Central memory CD8-positive, alpha-beta T cell (primary cell): Measurements from ENCODE around the gene FGFRL1.
"Not testable (repeated sequence)": the region's sequence is repeated elsewhere in the genome, so short reads cannot be mapped to it uniquely, and the experiment has no call there.

ENCODE experiments used
- ATAC-seq: fragments of 150-1000 bp; cut with Tn5 transposase; replicated peaks from 2 replicates; pipeline ENCODE4 v1.10.0; 2022; ENCODE audit warnings: mild to moderate bottlenecking, moderate FRiP score, moderate number of reproducible peaks; ENCODE audit not compliant: poor library complexity, severe bottlenecking; ENCODE audit errors: extremely low read depth
- DNase-seq, 2 donors: peaks; one replicate each; pipeline ENCODE4 v3.0.0; 2021; ENCODE audit warnings: low spot score in 2 of 2
- H3K27ac Mint-ChIP-seq: one replicate; pipeline ENCODE4 v1.8.0; 2022; ENCODE audit warnings: low read depth, mild to moderate bottlenecking, moderate library complexity, mixed read lengths
- H3K27me3 Mint-ChIP-seq: one replicate; pipeline ENCODE4 v1.8.0; 2022; ENCODE audit warnings: mixed read lengths
- H3K36me3 Mint-ChIP-seq: one replicate; pipeline ENCODE4 v1.8.0; 2022; ENCODE audit warnings: mild to moderate bottlenecking, moderate library complexity, mixed read lengths; ENCODE audit not compliant: insufficient read depth
- H3K4me1 Mint-ChIP-seq: one replicate; pipeline ENCODE4 v1.8.0; 2022; ENCODE audit warnings: mixed read lengths
- H3K4me3 Mint-ChIP-seq: one replicate; pipeline ENCODE4 v1.8.0; 2022; ENCODE audit warnings: mild to moderate bottlenecking, moderate library complexity, mixed read lengths
- H3K9me3 Mint-ChIP-seq: one replicate; pipeline ENCODE4 v1.8.0; 2022; ENCODE audit warnings: mixed read lengths

Gene FGFRL1

GRCh38 chr4:968621-969394 is 42.6 kb upstream of the FGFRL1 start:
- Mint-ChIP-seq H3K36me3 (peaks cover 18% of the 10 kb centered on the region), H3K27me3 (no peaks in the 10 kb centered on the region), H3K4me1 (peaks cover 20% of the 10 kb centered on the region), H3K9me3 (no peaks in the 10 kb centered on the region), H3K27ac (peak overlapping the region; percentile 77), H3K4me3 (no peak overlapping the region)
- DNase-seq = no peak
- ATAC-seq = no peak

GRCh38 chr4:970046-970745 is 41.2 kb upstream of the FGFRL1 start:
- H3K4me1 Mint-ChIP-seq = peaks cover 20% of the 10 kb centered on the region
- no peaks in the 10 kb centered on the region for H3K27me3 Mint-ChIP-seq
- H3K9me3 Mint-ChIP-seq = no peaks in the 10 kb centered on the region
- DNase-seq (peak; percentile 52 to 88), ATAC-seq (peak; percentile 82)
- H3K4me3 Mint-ChIP-seq = peak overlapping the region; percentile 63
- H3K36me3 Mint-ChIP-seq = peaks cover 17% of the 10 kb centered on the region
- peak overlapping the region; percentile 77 for H3K27ac Mint-ChIP-seq

GRCh38 chr4:970854-971520 is 40.4 kb upstream of the FGFRL1 start:
- Mint-ChIP-seq H3K27me3 (no peaks in the 10 kb centered on the region), H3K9me3 (no peaks in the 10 kb centered on the region)

DNA sequence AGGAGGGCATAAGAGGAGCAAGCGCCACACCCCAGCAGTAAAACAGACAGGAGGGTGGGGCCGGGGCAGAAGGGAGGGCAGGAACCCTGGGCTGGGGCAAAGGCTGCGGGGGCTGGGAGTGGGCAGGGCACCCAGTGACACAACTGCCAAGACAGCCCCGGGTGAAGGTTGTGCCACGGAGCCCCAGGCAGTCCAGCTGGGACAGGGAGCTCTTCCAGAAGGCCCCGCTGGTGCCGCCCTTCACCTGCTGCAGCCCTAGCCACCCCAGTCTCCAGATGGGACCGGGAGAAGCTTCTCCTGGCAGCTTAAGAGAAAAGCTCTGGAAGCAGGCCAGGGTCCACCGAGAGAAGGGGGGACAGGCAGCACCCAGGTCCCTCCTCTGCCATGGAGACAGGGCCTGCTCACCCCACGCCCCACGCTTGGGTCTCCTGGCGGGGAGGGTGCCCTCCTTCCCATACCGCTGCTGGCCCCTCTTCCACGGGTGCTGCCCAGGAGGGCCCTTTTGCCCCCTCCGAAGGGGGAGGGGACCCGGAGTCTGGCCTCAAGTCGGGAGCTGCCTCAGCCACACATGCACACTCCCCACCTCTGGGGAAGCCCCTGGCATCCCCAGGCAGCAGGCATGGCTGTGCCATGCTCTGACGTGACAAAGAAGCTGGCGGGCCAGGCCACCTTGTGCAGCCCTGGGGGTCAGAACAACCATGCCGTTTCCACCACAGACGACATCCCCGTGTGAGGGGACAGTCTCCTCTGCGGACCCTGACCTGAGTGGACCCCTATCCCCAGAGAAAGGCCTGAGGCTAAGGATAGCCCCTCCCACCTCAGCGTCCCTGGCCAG is 39.5 kb upstream of the FGFRL1 start:
- DNase-seq (no peak), ATAC-seq (no peak)
- Mint-ChIP-seq H3K4me3 (peak overlapping the region; percentile 63), H3K27ac (peak overlapping the region; percentile 77), H3K27me3 (no peaks in the 10 kb centered on the region), H3K9me3 (no peaks in the 10 kb centered on the region), H3K4me1 (peaks cover 20% of the 10 kb centered on the region), H3K36me3 (peaks cover 15% of the 10 kb centered on the region)

More at GRCh38 chr4:970854-971520, 40.4 kb upstream of the FGFRL1 start:
- ATAC-seq (no peak), DNase-seq (no peak)
- H3K27ac Mint-ChIP-seq = peak overlapping the region; percentile 77
- H3K4me1 Mint-ChIP-seq = peaks cover 20% of the 10 kb centered on the region
- H3K4me3 Mint-ChIP-seq = peak overlapping the region; percentile 63
- H3K36me3 Mint-ChIP-seq = peaks cover 16% of the 10 kb centered on the region

GRCh38 chr4:972651-973424 is 38.6 kb upstream of the FGFRL1 start:
- Mint-ChIP-seq H3K4me3 (peak overlapping the region; percentile 63), H3K9me3 (no peaks in the 10 kb centered on the region), H3K4me1 (peaks cover 20% of the 10 kb centered on the region), H3K27me3 (no peaks in the 10 kb centered on the region), H3K27ac (peak overlapping the region; percentile 35), H3K36me3 (peaks cover 15% of the 10 kb centered on the region)
- ATAC-seq (peak; percentile 22), DNase-seq (peak; percentile 37 to 63)

DNA sequence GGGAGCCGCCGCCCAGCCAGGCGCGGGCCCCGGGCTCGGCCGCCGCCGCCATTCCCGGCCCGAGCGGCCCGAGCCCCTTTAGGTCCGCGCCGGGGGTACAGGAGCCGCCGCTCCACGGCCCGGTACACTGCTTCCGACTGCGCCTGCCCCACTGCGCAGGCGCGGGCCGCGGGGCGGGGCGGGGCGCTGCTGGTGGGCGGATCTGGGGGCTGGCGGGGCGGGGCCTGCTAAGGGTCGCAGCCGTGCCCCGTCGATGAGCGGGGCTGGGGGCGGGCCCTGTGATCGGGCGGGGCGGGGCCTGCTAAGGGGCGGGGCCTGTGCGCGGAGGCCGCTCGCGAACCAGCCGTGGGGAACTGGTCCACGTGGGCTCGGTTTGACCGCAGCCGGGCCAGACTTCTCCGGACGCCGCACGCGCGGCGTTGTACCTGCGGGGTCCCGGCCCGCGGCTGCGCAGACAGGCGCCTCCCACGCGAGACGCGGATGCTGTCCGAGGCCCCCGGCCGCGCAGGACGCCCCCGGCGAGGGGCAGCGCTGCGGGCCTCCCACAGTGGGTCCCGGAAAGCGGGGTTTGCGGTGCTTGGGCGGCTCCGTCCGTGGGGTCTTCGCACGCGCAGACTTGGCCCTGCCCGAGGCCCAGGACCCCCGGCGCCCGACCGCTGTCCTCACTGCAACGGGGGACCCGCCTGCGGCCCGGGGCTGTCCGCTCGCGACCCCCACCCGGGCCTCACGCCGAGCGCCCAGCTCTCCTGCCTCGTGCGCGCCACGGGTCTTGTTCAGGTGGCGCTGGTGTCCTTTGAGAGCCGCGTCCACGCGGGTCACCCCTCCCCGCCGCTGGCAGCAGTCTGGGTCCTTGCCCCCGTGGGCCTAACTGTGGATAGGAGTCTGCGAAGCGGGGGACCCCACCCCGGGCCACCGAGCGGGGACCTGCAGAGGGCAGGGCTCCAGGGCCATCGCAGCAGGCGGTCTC is 37.7 kb upstream of the FGFRL1 start, which contains the start of gene DGKQ:
Gene DGKQ (minus strand): TSS at position 139 of the 967 bp plus-strand sequence. CDS start 87 bp downstream, at position 52.
- peak within 1 kb of the TSS; percentile 63 for H3K4me3 Mint-ChIP-seq
- H3K27ac Mint-ChIP-seq = peak within 1 kb of the TSS; percentile 35

DNA sequence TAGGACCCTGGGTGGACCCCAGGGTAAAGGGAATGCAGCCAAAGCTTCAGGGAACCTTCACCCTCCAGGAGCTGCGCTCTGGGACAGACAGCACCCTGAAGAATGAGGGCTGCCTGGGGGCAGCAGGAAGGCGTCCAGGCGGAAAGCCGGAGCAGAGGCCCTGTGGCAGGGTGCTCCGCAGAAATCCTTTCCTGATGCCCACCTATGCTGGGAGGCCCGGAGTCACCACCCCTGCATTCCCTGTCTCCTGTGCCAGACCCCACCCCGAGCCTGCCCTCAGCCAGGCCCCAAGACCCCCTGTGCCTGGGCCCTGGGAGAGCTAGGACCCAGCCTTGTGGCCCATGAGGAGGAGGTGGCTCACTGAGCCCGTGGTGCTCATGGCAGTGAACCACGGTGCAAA is 36.8 kb upstream of the FGFRL1 start:
- no peak for DNase-seq
- ATAC-seq = no peak
- H3K4me1 Mint-ChIP-seq = peaks cover 21% of the 10 kb centered on the region
- no peaks in the 10 kb centered on the region for H3K9me3 Mint-ChIP-seq
- H3K36me3 Mint-ChIP-seq = peaks cover 11% of the 10 kb centered on the region
- peak overlapping the region; percentile 19 for H3K27ac Mint-ChIP-seq
- peak overlapping the region; percentile 37 for H3K4me3 Mint-ChIP-seq
- no peaks in the 10 kb centered on the region for H3K27me3 Mint-ChIP-seq

More for the DNA sequence above, 37.7 kb upstream of the FGFRL1 start, which contains the start of gene DGKQ:
- H3K36me3 Mint-ChIP-seq = peaks cover 13% of the 10 kb centered on the region
- ATAC-seq = peak; percentile 51
- DNase-seq = peak; percentile 74 to 83
- H3K27me3 Mint-ChIP-seq = no peaks in the 10 kb centered on the region
- peaks cover 20% of the 10 kb centered on the region for H3K4me1 Mint-ChIP-seq
- no peaks in the 10 kb centered on the region for H3K9me3 Mint-ChIP-seq

GRCh38 chr4:976016-976415 is 35.4 kb upstream of the FGFRL1 start:
- H3K4me1 Mint-ChIP-seq = peaks cover 12% of the 10 kb centered on the region
- H3K27ac Mint-ChIP-seq, DNase-seq, ATAC-seq, H3K9me3 Mint-ChIP-seq, H3K36me3 Mint-ChIP-seq, H3K27me3 Mint-ChIP-seq, H3K4me3 Mint-ChIP-seq: not testable (repeated sequence)

GRCh38 chr4:978957-979701 is 32.3 kb upstream of the FGFRL1 start:
- ATAC-seq (no peak), DNase-seq (no peak)
- Mint-ChIP-seq H3K9me3 (no peaks in the 10 kb centered on the region), H3K27me3 (no peaks in the 10 kb centered on the region), H3K4me1 (peaks cover 11% of the 10 kb centered on the region), H3K36me3 (peaks cover 7% of the 10 kb centered on the region), H3K27ac (no peak overlapping the region), H3K4me3 (no peak overlapping the region)

DNA sequence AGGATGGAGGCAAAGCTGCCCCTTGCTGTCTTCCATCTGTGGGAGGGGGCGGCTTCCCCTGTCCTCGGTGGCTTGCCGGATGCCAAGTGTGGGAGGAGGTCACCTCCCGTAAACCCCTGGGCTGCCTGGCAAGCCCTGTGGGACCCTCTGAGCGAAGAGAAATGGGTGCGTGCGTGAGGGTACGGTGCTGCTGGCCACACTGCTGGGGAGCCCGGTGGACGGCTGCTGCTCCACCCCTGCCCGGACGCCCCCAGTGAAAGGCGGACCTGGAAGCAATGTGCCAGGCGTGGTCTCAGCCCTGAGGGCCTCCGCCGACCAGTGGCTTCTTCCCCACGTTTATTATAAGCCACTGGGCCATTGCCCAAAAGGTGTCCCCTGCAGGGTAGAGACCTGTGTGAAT is 29.1 kb upstream of the FGFRL1 start:
- Mint-ChIP-seq H3K4me1 (peaks cover 22% of the 10 kb centered on the region), H3K36me3 (peaks cover 6% of the 10 kb centered on the region), H3K9me3 (no peaks in the 10 kb centered on the region), H3K27ac (no peak overlapping the region), H3K4me3 (no peak overlapping the region), H3K27me3 (no peaks in the 10 kb centered on the region)
- DNase-seq (no peak), ATAC-seq (no peak)
